Neural progenitor cell (in vitro differentiated cells): ENCODE data around the gene EXD3. TPM values are rescaled to one million over a fixed set of nuclear protein-coding genes. Genes with fewer than 3 reads are reported as not detected.

Experiments
- DNase-seq: peaks from one replicate; pipeline ENCODE4 v3.0.0-alpha.2; 2016; ENCODE audit warnings: low spot score
- H2AFZ ChIP-seq: fragments of 200-600 bp; sonication (generic); replicated peaks from 2 replicates; pipeline ENCODE4 v1.6.1; 2016; ENCODE audit warnings: antibody characterized with exemption
- H3F3A ChIP-seq: fragments of 200-600 bp; sonication (generic); 2 replicates; pipeline ENCODE4 v1.6.1; 2016; ENCODE audit warnings: antibody characterized with exemption, low read depth
- H3K27ac ChIP-seq: fragments of 200-600 bp; sonication (generic); 2 replicates; pipeline ENCODE4 v1.5.1; 2016; ENCODE audit warnings: mild to moderate bottlenecking
- H3K27me3 ChIP-seq: fragments of 200-600 bp; sonication (generic); 2 replicates; pipeline ENCODE4 v1.6.1; 2016; ENCODE audit warnings: mild to moderate bottlenecking, moderate library complexity
- H3K36me3 ChIP-seq: fragments of 200-600 bp; sonication (generic); 2 replicates; pipeline ENCODE4 v1.5.1; 2016
- H3K4me1 ChIP-seq: fragments of 200-600 bp; sonication (generic); 2 replicates; pipeline ENCODE4 v1.6.1; 2016; ENCODE audit warnings: mixed run types
- H3K4me2 ChIP-seq: fragments of 200-600 bp; sonication (generic); 2 replicates; pipeline ENCODE4 v1.6.1; 2016
- H3K4me3 ChIP-seq: fragments of 200-600 bp; sonication (generic); 2 replicates; pipeline ENCODE4 v1.5.1; 2016
- H3K79me2 ChIP-seq: fragments of 200-600 bp; sonication (generic); 2 replicates; pipeline ENCODE4 v1.6.1; 2016; ENCODE audit warnings: low read depth
- H3K9ac ChIP-seq: fragments of 200-600 bp; sonication (generic); 2 replicates; pipeline ENCODE4 v1.6.1; 2016
- H3K9me3 ChIP-seq: fragments of 200-600 bp; sonication (generic); 2 replicates; pipeline ENCODE4 v1.5.1; 2016; ENCODE audit warnings: low read depth
- H4K20me1 ChIP-seq: fragments of 200-600 bp; sonication (generic); 2 replicates; pipeline ENCODE4 v1.6.1; 2016; ENCODE audit warnings: low read depth
- H3K27ac Mint-ChIP-seq: 3 replicates; pipeline ENCODE4 v1.8.0; 2021; ENCODE audit warnings: mixed read lengths
- H3K27me3 Mint-ChIP-seq: 2 replicates; pipeline ENCODE4 v1.8.0; 2022; ENCODE audit warnings: low read depth, mild to moderate bottlenecking, inconsistent platforms, moderate library complexity, mixed read lengths; ENCODE audit not compliant: insufficient read depth
- H3K36me3 Mint-ChIP-seq: 3 replicates; pipeline ENCODE4 v1.8.0; 2021; ENCODE audit warnings: mixed read lengths
- H3K4me1 Mint-ChIP-seq: 3 replicates; pipeline ENCODE4 v1.8.0; 2021; ENCODE audit warnings: mixed read lengths
- H3K4me3 Mint-ChIP-seq: 3 replicates; pipeline ENCODE4 v1.8.0; 2021; ENCODE audit warnings: mild to moderate bottlenecking, moderate library complexity, mixed read lengths
- H3K9me3 Mint-ChIP-seq: 3 replicates; pipeline ENCODE4 v1.8.0; 2020; ENCODE audit warnings: mixed read lengths
- CTCF ChIP-seq: fragments of 200-600 bp; sonication (generic); IDR thresholded peaks from 2 replicates; pipeline ENCODE4 v1.5.1; 2017; ENCODE audit warnings: antibody characterized with exemption, mild to moderate bottlenecking
- EZH2 ChIP-seq: fragments of 200-600 bp; sonication (generic); IDR thresholded peaks from 2 replicates; pipeline ENCODE4 v1.6.1; 2017; ENCODE audit warnings: antibody characterized with exemption, mild to moderate bottlenecking, moderate library complexity
- EZH2phosphoT487 ChIP-seq: fragments of 200-600 bp; sonication (generic); IDR thresholded peaks from 2 replicates; pipeline ENCODE4 v1.6.1; 2017; ENCODE audit warnings: antibody characterized with exemption
- total RNA-seq: library from RNA; depleted of rRNA; stranded (reverse); fragments of >200 nt; gene quantifications from 2 replicates; pipeline ENCODE4 v1.2.3, GENCODE V29; 2015; ENCODE audit warnings: low replicate concordance

Gene EXD3
- total RNA-seq, 1 donor from 2014 or later: 4.7 TPM

DNA sequence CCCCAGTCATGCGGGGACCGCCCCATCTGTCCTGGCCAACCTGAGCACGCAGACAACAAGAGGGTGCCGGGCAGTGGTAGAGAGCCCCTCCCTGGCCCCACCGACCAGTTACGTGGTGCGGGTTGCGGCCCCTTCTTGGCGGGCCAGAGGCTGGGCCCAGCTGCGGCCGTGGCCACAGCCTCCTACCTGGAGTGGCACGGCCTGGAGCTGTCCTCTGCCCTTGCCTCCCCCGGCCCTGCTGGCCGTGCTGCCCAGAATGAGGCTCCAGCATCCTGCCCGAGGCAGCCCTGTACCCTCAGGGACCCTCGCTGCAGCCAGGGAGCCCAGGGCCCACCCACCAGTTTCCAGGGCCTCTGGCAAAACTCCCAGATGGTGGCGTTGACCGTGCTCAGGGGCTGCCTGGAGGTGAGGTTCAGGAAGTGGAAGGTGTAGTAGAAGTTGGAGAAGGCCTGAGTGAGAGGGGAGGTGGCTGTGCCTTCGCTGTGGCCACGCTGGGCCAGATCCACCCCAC is 12.5 kb upstream of the EXD3 start:
- Histone ChIP-seq H3K27me3 (no peaks in the 10 kb centered on the region), H3K36me3 (no peaks in the 10 kb centered on the region), H3K79me2 (no peaks in the 10 kb centered on the region), H2AFZ (no peak overlapping the region), H3K27ac (no peak overlapping the region), H3K4me2 (no peak overlapping the region), H3K9me3 (no peaks in the 10 kb centered on the region), H3K4me3 (no peak overlapping the region), H3K9ac (no peak overlapping the region), H3F3A (no peaks in the 10 kb centered on the region), H4K20me1 (no peaks in the 10 kb centered on the region), H3K4me1 (no peaks in the 10 kb centered on the region)
- H3K4me3 Mint-ChIP-seq: no peak overlapping the region
- H3K4me1 Mint-ChIP-seq: no peaks in the 10 kb centered on the region
- no peak for TF ChIP-seq EZH2
- no peak for TF ChIP-seq CTCF
- no peak for TF ChIP-seq EZH2phosphoT487
- H3K27ac Mint-ChIP-seq: no peak overlapping the region
- no peaks in the 10 kb centered on the region for H3K36me3 Mint-ChIP-seq
- H3K9me3 Mint-ChIP-seq: no peaks in the 10 kb centered on the region
- DNase-seq: no peak
- H3K27me3 Mint-ChIP-seq: no peaks in the 10 kb centered on the region

- Histone ChIP-seq H3K9me3 (no peaks in the 10 kb centered on the region), H3K27ac (no peak overlapping the region), H3K4me1 (no peaks in the 10 kb centered on the region), H3K79me2 (no peaks in the 10 kb centered on the region), H3K4me2 (no peak overlapping the region), H2AFZ (no peak overlapping the region), H3K36me3 (no peaks in the 10 kb centered on the region), H3K27me3 (no peaks in the 10 kb centered on the region), H3K4me3 (no peak overlapping the region), H4K20me1 (no peaks in the 10 kb centered on the region), H3F3A (no peaks in the 10 kb centered on the region), H3K9ac (no peak overlapping the region)
- no peaks in the 10 kb centered on the region for H3K9me3 Mint-ChIP-seq
- no peak overlapping the region for H3K4me3 Mint-ChIP-seq
- H3K36me3 Mint-ChIP-seq: no peaks in the 10 kb centered on the region
- TF ChIP-seq CTCF: no peak
- TF ChIP-seq EZH2: no peak
- no peak for TF ChIP-seq EZH2phosphoT487
- H3K4me1 Mint-ChIP-seq: no peaks in the 10 kb centered on the region
- no peak overlapping the region for H3K27ac Mint-ChIP-seq
- H3K27me3 Mint-ChIP-seq: no peaks in the 10 kb centered on the region
- no peak for DNase-seq
These were observed 11.8 kb upstream of the EXD3 start for GRCh38 chr9:137434498-137435380.

GRCh38 chr9:137433916-137434431 is 11.0 kb upstream of the EXD3 start:
- no peaks in the 10 kb centered on the region for H3K27me3 Mint-ChIP-seq
- Histone ChIP-seq H3K27me3 (no peaks in the 10 kb centered on the region), H4K20me1 (no peaks in the 10 kb centered on the region), H3K4me1 (no peaks in the 10 kb centered on the region), H3F3A (no peaks in the 10 kb centered on the region), H3K79me2 (no peaks in the 10 kb centered on the region), H3K9me3 (no peaks in the 10 kb centered on the region), H3K27ac (no peak overlapping the region), H3K9ac (no peak overlapping the region), H3K36me3 (no peaks in the 10 kb centered on the region), H3K4me3 (no peak overlapping the region), H2AFZ (no peak overlapping the region), H3K4me2 (no peak overlapping the region)
- H3K4me3 Mint-ChIP-seq: no peak overlapping the region
- TF ChIP-seq CTCF (no peak), EZH2 (no peak), EZH2phosphoT487 (no peak)
- no peaks in the 10 kb centered on the region for H3K9me3 Mint-ChIP-seq
- no peaks in the 10 kb centered on the region for H3K4me1 Mint-ChIP-seq
- no peak overlapping the region for H3K27ac Mint-ChIP-seq
- DNase-seq: no peak
- no peaks in the 10 kb centered on the region for H3K36me3 Mint-ChIP-seq
